Measurements from ENCODE around the gene SLC30A3.

The SLC30A3 gene

DNA sequence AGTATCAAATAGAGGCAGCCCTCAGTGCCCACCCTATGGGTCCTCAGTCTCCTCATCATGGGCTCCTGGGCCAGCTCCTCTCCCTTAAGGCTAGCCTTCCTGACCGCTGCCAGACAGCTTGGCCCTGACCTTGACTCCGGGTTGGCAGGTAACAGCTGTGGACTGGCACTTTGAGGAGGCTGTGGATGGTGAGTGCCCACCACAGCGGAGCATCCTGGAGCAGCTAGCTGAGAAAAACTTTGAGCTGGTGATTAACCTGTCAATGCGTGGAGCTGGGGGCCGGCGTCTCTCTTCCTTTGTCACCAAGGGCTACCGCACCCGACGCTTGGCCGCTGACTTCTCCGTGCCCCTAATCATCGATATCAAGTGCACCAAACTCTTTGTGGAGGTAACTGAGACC, 26.7 kb downstream of the SLC30A3 start:
- Histone ChIP-seq H3K36me3 (replicated peaks; ENCODE audit: low read depth, low read length) (peaks cover 91% of the 10 kb centered on the region), H4K20me1 (ENCODE audit: insufficient read depth, low read length) (no peaks in the 10 kb centered on the region)

GRCh38 chr2:27233341-27233740, 29.5 kb downstream of the SLC30A3 start:
- Histone ChIP-seq H3K27ac (ENCODE audit: low read length) (no peak overlapping the region), H2AFZ (ENCODE audit: low read depth, low read length) (no peak overlapping the region), H3K9ac (ENCODE audit: low read length) (no peak overlapping the region), H3K4me1 (ENCODE audit: low read length) (no peaks in the 10 kb centered on the region), H4K20me1 (ENCODE audit: insufficient read depth, low read length) (no peaks in the 10 kb centered on the region), H3K36me3 (replicated peaks; ENCODE audit: low read depth, low read length) (peaks cover 73% of the 10 kb centered on the region), H3K79me2 (ENCODE audit: low read length) (no peaks in the 10 kb centered on the region), H3K4me3 (ENCODE audit: low read length) (no peak overlapping the region), H3K27me3 (ENCODE audit: low read depth, low read length) (no peaks in the 10 kb centered on the region), H3K4me2 (ENCODE audit: low read length) (no peak overlapping the region), H3K9me3 (ENCODE audit: insufficient read depth, low read length) (no peaks in the 10 kb centered on the region)
- TF ChIP-seq EZH2phosphoT487 (IDR thresholded peaks at IDR 0.05; ENCODE audit: low read depth) (no peak), CTCF (IDR thresholded peaks at IDR 0.05; ENCODE audit: low read depth, low read length) (no peak)

More for the DNA sequence above, 26.7 kb downstream of the SLC30A3 start:
- Histone ChIP-seq H3K79me2 (ENCODE audit: low read length) (no peaks in the 10 kb centered on the region), H2AFZ (ENCODE audit: low read depth, low read length) (no peak overlapping the region), H3K9me3 (ENCODE audit: insufficient read depth, low read length) (no peaks in the 10 kb centered on the region), H3K27ac (ENCODE audit: low read length) (no peak overlapping the region), H3K4me2 (ENCODE audit: low read length) (no peak overlapping the region), H3K27me3 (ENCODE audit: low read depth, low read length) (no peaks in the 10 kb centered on the region), H3K4me1 (ENCODE audit: low read length) (no peaks in the 10 kb centered on the region), H3K9ac (ENCODE audit: low read length) (no peak overlapping the region), H3K4me3 (ENCODE audit: low read length) (no peak overlapping the region)
- TF ChIP-seq EZH2phosphoT487 (IDR thresholded peaks at IDR 0.05; ENCODE audit: low read depth) (no peak), CTCF (IDR thresholded peaks at IDR 0.05; ENCODE audit: low read depth, low read length) (no peak)

DNA sequence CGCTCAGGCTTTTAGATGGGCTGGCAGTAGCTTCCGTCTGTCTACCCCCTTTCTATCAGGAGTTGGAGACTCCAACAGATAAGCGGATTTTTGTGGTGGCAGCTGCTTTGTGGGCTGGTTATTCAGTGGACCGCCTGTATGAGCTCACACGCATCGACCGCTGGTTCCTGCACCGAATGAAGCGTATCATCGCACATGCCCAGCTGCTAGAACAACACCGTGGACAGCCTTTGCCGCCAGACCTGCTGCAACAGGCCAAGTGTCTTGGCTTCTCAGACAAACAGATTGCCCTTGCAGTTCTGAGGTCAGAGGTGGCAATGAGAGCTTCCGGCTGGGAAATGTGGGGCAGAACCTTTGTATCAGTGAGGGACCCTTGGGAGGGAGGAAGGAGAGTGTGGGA, 30.9 kb downstream of the SLC30A3 start:
- Histone ChIP-seq H3K36me3 (replicated peaks; ENCODE audit: low read depth, low read length) (peaks cover 77% of the 10 kb centered on the region), H4K20me1 (ENCODE audit: insufficient read depth, low read length) (no peaks in the 10 kb centered on the region), H3K9ac (ENCODE audit: low read length) (no peak overlapping the region), H3K4me1 (ENCODE audit: low read length) (no peaks in the 10 kb centered on the region), H3K4me3 (ENCODE audit: low read length) (no peak overlapping the region), H3K27me3 (ENCODE audit: low read depth, low read length) (no peaks in the 10 kb centered on the region), H3K4me2 (ENCODE audit: low read length) (no peak overlapping the region), H2AFZ (ENCODE audit: low read depth, low read length) (no peak overlapping the region), H3K27ac (ENCODE audit: low read length) (no peak overlapping the region), H3K79me2 (ENCODE audit: low read length) (no peaks in the 10 kb centered on the region), H3K9me3 (ENCODE audit: insufficient read depth, low read length) (no peaks in the 10 kb centered on the region)
- TF ChIP-seq EZH2phosphoT487 (IDR thresholded peaks at IDR 0.05; ENCODE audit: low read depth) (no peak), CTCF (IDR thresholded peaks at IDR 0.05; ENCODE audit: low read depth, low read length) (no peak)

DNA sequence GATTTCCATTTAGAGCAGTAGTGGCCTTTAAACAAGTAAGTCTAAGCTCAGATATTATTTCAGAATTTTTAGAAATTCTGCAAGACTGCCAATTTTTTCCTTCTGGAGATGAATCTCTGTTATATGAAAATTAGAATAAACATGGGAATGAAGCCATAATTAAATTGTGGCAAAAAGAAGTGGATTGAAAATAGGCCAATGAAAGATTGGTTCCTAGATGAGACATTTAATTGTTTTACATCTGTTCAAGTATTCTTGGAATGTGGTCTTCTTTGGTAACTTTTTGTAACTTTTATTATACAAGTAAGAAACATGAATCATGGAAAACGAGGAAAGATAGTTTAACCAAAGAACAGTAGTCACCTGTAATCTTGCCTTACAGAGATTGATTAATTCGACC, 35.3 kb downstream of the SLC30A3 start:
- Histone ChIP-seq H3K27ac (ENCODE audit: low read length) (no peak overlapping the region), H2AFZ (ENCODE audit: low read depth, low read length) (no peak overlapping the region), H3K79me2 (ENCODE audit: low read length) (no peaks in the 10 kb centered on the region), H3K9me3 (ENCODE audit: insufficient read depth, low read length) (no peaks in the 10 kb centered on the region), H4K20me1 (ENCODE audit: insufficient read depth, low read length) (no peaks in the 10 kb centered on the region), H3K9ac (ENCODE audit: low read length) (no peak overlapping the region), H3K36me3 (replicated peaks; ENCODE audit: low read depth, low read length) (peaks cover 67% of the 10 kb centered on the region), H3K4me1 (ENCODE audit: low read length) (no peaks in the 10 kb centered on the region), H3K4me3 (ENCODE audit: low read length) (no peak overlapping the region), H3K4me2 (ENCODE audit: low read length) (no peak overlapping the region), H3K27me3 (ENCODE audit: low read depth, low read length) (no peaks in the 10 kb centered on the region)
- TF ChIP-seq EZH2phosphoT487 (IDR thresholded peaks at IDR 0.05; ENCODE audit: low read depth): no peak
- no peak for TF ChIP-seq CTCF (IDR thresholded peaks at IDR 0.05; ENCODE audit: low read depth, low read length)

Data from OCI-LY3 (cell line).